HuH-7 (cell line): Measurements from ENCODE around the gene CAMTA2.
A peak's percentile ranks its signal among the peaks of the same experiment; 100 is the strongest.

Source experiments
- DNase-seq: peaks from one replicate; pipeline ENCODE4 v3.0.0; 2011; ENCODE audit warnings: low spot score

The CAMTA2 gene

DNA sequence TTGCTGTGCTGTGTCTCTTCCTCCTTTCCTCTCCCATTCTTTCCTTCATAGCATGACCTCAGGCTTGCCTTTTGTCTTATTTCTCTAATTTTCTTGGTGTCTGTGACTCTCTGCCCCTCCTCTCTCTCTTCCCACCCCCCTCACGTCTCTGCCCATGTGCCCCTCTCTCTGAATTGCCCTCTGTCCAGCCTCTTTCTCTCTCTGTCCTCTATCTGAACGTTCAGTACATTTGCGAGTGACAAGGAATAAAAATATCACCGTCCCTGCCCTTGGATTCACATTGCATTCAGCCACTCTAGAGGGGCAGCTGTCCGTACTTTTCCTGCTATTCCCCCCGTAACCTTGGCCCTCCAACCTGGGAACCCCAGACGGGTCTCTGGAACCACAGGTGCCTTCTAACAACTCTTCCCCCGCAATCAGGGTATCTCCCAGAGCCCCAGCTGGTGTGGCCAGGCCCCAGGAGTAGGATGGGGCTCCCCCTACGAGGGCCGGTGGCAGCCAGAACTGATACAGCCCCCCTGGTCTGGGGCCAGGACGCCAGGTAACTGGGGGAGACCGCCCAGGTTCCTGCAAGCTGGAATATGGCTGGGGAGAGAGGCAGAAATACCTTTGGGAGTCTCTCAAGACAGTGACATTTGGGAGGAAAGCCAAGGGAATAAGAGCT, 12.1 kb upstream of the CAMTA2 start:
- DNase-seq, result no peak

DNA sequence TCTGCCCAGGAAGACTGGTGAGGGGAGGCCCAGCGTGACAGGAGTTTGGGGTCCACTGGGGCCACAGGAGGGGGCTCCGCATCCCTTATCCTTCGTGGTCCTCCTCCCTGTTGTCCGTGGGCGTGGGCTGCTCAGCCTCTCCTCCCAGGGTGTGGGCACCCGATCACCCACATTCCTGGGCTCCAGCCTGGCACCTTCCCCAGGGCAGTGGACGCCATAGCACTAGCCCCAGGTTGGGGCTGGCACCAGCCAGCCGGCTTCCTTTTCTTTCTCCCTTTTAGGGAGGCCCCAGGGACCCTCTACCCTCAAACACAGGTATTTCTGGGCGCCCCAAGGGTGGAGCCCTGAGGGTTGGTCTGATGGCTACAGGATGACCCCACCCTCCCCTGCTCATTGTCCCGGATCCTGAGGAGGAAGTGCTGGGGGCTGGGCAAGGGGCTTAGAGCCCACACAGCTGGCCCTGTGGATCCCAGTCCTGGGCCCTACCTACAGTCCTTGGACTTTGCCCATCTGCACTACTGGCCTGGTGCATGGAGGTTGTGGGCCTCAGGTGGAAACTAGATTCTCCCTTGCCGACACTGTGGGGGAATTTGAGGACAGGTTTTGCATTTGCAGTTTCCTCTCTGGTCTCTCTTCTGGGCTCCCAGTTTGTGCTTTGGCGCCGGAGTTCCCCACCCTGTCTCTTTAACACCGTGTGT, 11.4 kb upstream of the CAMTA2 start:
- peak; percentile 75 for DNase-seq

DNA sequence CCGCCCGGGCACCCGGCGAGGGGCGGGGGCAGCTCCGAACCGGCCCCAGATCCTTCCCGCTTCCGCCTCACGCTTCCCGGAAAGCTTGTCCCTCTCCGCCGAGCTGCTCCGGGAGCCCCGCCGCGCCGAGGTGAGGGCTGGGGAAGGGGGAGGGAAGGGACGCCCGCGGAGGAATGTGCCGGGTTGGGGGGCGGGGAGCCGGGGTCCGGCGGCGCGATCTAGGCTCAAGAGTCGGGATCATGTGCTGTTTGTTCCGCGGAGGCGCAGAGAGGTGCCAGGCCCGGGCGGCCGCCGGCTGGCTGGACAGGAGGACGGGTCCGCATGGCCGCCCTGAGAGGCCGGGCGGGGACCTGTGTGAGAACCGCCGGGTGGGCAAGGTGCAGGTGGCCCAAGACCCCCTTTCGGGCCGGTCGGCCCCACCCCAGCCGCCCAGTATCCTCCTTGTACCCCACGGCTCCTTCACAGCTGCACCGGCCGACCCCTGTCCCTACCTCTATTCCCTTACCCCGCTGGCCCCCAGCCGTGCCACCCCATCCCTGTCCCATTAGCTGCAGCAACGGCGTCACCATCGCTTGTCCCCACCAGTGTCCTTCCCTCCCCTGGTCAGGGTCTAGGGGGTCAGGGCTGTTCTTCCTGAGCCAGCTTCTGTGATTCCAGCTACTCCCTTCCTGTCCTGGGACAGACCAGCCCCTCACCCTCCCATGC, 10.7 kb upstream of the CAMTA2 start:
- DNase-seq, result no peak

DNA sequence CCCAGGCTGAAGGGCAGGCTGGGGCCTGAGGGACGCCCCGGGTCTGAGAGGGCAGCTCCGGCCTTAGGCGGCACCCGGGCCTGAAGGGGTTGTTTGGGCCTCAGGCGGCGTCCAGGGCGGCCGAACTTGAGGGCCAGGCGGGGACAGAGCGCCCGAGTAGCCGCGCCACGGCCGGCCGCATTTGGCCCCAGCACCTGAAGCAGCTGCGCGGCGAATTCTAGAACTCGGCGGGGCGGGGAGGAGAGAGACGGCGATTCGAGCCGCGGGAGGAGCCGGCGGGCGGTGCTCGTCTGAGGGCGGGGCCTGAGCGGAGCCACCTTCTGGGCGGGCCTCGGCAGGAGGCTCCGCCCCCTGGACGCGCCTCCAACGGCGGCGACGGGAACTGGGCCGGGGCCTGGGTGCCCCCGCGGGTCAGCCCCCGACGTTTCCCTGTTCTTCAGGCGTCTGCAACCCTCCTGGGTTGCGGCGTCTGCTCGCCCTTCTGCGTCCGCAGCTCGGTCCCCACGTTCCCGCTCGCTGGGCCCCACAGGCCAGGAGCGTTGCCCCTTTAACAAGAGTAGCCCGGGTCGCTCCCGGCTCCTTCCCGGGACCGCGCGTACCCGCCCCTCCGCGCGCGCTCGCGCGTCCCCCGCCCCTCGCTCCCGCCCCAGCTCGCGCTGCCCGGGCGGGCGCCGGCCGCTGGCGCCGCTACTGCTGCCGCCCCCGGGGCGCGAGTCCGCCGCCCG, 10.0 kb upstream of the CAMTA2 start, which contains the start of the genes INCA1 and KIF1C:
Gene INCA1 (minus strand): TSS at position 221 of the 725 bp plus-strand sequence. CDS start 3,085 bp downstream, outside the sequence.
Gene KIF1C (plus strand): TSS at position 649 of the 725 bp plus-strand sequence. CDS start 2,297 bp downstream, outside the sequence.
- DNase-seq, result peak; percentile 91

DNA sequence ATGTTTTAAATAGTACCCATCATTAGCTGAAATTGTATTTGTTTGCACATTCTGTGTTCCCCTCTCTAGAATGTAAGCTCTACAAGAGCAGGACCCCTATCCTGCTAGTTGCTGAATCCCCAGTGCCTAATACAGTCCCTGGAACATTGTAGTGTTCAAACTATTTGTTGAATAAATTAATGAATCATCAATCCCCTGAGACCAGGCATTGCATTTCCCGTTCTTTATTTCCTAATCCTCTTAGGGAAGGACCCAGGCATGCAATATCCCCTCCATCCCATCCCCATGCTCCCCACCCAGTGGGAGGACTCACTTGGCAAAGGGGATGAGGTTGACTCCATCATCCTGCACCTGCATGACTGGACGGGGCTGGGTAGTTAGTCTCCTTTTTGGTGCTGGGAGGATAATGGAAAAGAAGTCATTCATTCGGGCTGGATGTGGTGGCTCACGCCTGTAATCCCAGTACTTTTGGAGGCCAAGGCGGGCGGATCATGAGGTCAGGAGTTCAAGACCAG, 6.7 kb upstream of the CAMTA2 start:
- no peak for DNase-seq

DNA sequence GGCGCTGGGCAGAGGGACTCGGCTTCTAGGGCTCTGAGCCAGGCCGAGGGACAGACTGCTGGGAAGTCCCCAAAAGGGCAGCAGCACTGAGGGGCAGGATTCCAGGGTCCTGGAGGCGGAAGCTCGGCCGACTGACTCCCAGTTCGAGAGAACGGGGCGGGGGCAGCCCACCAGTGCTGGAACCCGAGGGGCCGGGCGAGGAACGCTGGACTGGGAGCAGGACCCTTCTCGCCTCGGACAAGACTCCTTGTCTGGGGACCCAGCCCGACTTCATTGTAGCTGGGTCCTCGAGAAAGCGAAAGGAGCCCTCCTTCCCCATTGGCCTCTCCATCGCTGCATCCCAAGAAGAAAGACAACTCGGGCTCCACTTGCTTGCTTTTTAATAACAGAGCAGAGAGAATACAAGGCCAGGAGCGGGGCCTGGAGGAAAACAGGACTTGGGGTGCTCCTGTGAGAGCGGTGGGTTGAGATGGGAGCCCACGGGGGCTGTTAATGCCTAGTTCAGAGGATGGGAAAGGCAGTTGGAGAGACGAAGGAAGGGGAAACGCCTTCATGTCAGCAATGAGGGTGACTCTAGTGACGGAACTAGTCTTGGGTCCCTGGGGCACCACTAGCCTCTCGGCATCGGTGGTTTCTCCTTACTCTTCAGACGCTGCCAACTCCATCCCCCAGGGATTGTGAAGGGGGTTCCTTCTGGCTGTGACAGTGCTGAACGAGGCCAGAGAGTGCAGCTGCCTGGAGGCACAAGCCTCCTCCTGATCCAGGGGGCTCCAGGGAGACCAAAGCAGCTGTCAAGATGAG, 492 bp upstream of the CAMTA2 start:
- no peak for DNase-seq

DNA sequence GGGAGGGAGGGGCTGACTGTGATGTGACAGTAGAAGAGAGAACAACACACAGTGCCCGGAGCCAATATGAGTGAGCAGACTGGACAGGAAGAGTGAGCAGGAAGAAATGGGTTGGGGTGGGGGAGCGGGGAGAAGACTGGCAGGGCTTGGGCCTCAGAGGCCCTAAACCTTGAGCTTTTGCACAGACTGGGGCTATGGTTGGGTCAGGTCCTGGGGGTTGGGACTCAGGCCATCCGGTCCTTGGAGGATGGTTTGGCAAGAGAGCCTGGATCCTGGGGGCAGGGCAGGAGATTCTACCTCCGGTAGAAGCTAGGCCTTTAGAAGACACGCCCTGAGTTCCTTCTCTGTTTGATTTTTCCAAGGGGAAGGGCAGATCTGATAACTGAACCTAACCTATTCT, 1.1 kb downstream of the CAMTA2 start:
- no peak for DNase-seq

DNA sequence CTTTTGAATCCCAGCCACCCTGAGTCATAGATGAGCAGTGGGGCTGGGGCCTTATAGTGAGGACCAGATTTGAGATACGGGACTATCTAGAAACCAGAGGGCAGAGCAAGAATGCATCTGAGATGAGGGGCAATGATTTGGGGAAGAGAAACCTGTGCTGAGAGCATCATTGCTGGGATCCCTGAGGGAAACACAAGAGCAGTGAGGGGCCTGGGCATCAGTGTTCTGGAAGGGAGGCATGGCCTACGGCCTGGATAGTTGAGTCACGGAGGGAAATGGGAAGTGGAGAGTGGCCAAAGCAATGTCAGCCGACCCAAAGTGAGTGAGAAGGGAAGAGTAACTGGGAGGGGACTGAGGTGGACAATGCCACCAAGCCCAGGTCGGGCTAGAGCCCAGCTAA, 5.2 kb downstream of the CAMTA2 start:
- no peak for DNase-seq

DNA sequence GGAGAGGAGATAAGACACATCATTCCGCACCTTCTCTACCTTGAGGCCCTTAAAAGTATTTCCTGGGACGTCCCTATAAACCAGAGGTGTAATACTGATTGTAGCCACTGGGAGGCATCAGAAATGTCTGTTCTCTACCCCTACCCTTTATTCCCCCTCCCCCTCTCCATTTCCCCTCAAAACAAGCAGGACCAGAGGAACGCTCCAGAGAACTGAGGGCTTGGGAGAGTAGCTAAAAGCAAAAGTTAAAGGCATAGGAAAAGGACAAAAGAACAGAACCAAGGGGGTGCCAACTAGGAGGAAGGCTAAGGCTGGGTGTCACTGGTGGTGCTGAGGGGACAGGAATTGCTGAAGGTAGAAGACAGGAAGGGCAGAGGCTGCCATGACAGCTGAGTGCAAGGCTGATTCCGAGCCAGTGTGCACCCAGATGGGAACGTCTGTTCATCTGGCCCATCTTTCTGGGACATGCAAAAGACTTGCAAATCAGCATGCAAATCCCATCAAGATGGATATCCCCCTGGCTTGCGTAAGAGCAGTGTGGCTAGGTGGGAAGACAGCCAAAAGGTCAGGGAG, 6.7 kb downstream of the CAMTA2 start:
- peak; percentile 47 for DNase-seq

DNA sequence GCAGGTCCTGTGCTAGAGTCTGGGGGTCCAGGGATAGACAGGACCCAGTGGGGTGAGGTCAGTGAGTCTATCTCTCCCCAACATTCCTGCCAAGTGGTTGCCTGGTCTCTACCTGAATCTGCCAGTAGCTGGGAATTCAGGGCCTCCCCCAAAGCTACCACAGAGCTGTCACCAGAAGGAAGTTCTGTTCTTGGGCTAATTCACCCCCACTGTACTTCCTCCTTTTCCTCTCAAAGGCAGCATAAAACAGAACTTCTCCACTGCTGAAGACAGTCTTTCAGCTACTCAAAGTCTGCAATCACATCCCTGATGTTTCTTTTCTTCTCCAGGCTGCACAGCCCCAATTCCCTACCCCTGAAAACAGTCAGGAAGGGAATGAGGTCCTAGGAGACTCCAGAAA, 8.7 kb downstream of the CAMTA2 start:
- DNase-seq, result no peak

DNA sequence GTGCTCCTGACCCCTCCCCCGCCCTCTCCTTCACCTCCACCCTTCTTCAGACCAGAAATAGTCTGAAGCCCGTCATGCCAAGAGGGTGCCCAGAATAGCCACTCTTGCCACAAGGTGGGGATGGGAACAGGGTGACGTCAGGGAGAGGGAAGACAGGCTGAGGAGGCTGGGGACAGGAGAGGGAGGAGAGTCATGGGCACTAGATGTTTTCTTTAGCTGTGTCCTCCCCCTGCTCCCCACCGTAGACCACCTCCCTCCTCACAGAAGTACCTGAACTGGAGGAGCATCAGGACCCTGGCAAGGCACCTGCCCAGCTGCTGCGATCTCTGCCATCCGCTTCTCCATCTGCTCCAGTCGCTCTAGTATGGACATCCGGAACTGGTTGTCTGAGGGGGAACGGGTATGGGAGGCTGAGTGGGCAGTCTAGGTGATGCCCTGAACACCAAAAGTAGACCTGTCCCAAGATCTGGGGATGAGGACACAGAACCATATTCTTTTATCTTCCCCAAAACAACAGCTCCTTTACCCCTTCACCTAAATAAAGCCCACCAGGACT, 13.3 kb downstream of the CAMTA2 start:
- DNase-seq, result no peak

DNA sequence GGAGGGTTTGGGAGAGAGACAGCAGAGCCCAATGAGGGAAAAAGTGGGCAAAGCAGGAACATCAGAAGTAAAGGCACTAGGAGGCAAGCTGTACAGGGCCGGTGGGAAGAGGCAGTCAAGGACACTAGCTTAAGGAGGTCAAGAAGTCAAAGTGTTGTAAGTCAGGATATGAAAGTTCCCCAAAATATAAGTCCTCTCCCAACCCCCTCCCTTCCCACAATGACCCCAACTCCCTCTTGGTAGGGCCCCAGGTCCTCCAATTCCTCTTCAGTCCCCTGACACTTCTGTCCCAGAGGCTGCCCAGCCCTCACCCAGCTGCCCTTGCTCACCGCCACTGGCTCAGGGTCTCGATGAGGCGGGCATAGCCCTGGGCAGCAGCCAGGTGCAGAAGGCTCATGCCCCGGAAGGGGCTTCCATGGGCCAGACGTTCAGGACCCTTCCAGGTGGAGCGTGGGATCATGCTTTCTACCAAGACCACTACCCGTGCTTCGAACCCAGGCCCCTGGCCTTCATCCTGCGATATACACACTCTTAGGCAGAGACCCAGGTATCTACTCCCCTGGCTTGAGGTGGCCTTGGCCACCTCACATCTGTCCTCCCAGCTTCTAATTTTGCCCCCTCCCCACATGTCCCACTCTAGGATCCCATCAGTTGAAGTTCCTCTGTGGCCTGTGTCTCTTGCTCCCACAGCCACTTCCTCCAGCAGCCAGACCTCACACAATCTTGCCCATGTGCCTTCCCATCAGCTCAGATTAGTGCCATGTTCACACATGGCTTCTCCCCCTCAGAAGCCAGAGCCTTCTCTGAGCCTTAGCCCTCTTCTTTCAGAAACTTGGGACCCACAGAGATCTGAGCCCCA, 14.0 kb downstream of the CAMTA2 start:
- DNase-seq, result no peak

DNA sequence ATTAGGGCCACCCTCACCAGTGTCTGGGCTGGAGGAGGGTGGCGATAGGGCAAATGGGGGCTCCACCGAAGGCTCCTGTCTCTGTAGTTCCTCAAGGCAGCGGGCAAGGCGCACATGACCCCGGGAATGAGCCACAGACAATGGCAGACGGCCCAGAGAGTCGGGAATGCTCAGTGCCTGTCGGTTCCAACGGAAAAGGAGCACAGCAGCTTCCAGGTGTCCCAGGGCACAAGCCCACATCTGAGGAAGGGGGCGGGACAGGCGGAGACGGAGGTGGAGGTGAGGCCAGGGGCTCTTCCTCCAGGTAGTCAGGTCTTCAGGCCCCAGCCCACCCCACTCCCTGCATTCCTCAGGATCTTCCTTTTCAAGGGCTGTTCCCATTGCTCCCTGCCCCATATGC, 14.7 kb downstream of the CAMTA2 start:
- DNase-seq, result no peak

DNA sequence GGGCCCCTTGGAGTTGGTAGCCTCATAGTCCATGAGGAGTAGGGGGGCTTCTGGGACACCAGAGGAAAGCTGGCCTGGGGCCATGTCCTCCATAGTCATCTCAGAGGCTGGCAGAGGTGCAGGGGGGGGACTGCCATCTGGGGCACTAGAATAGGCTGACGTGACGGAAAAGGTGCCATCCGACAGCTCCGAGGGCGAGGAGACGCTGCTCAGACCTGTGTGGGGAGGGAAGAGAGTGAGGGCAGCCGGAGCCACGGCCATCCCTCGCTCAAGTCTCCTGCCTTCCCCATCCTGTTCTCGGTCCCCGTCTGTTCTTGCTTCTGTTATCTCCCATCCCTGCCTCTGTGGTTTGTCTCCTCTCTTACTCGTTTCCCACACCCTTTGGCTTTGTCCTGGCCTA, 15.2 kb downstream of the CAMTA2 start:
- DNase-seq, result no peak

DNA sequence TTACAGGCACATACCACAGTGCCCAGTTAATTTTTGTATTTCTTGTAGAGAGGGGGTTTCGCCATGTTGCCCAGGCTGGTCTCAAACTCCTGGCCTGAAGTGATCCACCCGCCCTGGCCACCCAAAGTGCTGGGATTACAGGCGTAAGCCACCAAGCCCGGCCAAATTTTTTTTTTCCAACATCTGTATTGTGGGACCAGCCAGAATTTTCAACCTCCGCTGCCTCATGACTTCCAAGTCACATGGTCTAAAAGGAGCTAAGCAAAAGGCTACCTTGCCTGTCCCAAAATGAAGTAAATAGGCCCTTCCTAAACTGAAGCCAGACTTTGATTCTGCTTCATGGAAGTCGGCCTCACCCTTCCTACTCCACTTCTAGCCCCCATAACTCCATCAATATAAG, 15.6 kb downstream of the CAMTA2 start:
- no peak for DNase-seq

DNA sequence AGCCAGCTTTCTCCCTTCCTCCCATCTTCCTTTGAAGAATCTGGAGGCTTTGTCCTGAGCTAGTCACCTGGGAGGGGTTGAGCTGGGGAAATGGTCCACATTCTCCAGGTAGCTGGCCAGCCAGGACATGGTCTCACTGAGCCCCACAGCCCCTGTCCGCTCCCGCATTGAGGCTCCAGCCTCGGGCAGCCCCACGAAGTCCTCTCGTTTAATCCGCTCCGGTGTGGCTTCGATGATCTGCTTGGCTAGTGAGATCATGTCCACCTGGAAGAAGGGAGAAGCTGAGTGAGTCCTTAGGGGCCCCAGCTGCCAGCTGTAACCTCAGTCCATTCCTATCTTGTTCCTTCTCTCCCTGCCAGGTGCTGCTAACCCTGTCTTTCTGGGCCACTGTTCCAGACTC, 17.2 kb downstream of the CAMTA2 start:
- DNase-seq, result no peak

DNA sequence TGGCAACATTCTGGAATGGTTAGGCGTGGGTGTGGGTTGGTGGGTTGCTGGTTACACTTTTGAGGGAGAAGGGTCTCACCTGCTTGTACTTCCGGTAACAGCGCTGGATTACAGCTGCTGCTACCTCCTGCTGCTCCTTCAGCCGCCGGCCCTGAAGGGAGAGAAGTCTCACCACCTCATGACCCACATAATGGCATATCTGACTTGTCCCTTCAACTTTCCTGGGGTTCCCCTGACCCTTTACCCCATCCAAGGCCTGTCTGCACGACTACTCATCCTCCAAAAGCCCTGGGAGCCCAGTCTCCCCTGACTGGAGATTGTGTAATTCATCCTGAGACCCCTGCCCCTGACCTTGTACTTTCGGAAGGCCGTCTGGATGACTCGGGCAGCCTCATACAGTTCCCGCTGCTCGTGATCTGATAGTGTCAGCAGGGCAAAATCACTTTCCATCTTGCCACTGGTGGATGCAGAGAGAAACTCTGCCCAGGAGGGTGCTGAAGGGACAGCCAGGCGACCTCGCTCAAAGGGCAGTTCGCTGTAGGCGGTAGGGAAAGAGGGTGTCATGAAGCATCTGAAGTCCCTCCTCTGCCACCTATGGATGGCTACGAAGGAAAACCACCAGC, 17.8 kb downstream of the CAMTA2 start:
- no peak for DNase-seq

DNA sequence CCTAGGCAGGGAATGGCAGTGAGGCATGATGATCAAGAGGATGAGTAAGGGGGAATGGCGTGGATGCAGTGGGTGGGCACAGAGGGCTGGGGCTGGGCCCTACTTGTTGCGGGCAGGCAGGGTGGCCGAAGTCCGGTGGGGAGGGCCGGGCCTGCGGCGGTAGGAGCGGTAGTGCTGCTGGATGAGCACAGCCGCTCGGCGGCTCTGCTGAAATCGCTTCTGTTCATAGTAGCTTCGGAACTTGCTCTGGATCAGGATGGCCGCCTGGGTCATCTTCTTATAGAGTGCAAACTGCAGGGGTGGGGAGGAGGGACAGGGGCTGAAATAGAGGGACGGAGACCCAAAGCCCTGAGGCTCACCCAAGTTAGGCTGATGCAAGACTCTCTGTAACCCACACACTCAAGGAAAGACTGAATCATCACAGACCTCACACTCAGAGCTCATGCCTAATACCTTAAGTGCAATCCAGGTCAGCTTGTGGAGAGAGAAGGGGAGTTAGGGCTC, 18.4 kb downstream of the CAMTA2 start:
- no peak for DNase-seq

DNA sequence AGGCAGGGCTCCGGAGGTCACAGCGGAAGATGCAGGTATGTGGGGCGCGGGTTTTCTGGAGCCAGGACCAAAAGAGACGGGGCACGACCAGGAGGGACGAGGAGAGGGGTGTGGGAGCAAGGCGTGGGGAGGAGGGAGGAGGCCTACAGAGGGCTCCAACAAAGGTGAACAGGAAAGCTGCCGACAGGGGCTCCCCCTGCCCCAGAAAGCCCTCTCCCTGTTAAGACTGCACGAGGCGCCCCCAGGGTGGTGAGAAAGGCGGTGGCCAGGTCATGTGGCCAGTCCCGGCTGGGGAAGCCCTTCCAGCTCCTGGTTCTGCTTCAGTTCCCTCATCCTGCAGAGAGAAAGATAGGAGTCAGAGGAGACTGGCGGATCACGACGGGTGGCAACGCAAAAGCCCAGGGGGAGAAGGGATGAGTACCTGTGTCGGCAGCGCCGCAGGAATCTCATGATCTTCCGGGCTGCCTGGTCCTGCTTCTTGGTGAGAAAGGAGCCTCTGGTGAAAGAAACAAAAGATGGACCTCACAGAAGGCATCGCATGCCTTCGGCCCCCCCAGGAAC, 18.9 kb downstream of the CAMTA2 start:
- DNase-seq, result no peak
